HTERT RPE-1 (cell line): ENCODE data around the gene NME4.

Source experiments
- in situ Hi-C: fragments of 300-500 bp; cut with MboI; formaldehyde crosslinking; loops from 4 replicates; pipeline ENCODE4 v1.14.3; 2020; ENCODE audit warnings: low sequenced_read_pairs

The NME4 gene

DNA sequence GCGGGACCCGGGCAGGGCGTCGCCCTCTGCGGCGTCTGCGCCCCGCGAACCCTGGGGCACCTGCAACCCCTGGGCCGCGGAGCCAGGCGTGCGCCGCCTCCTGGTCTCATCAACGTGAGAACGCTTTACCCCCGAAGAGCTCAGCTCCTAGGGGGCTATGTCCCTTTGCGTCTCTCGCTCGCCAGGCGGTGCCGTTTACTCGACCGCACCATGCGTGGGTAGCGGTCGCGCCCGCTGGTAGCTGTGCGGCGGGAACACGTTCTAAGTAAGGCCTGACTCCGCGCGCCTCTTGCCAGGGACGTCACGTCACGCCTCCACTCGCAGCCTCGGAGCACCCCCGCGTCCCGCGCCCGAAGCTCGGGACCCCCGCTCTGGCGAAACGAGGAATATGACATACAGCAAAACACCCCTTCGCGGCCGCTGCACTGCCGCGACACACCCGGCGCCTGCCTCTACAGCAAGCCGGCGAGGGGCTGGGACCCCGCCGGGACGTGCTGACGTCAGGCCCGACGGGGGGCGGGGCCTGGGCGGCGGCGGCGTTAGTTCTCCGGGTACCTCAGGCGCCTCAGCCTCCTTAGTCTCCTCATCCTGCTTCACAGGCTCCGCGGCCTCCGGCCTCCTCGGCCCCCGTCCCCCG lies 28.2 kb downstream of the NME4 start, which contains the start of gene RAB11FIP3:
Gene RAB11FIP3 (plus strand): TSS at position 568 of the 637 bp plus-strand sequence. CDS start 358 bp downstream, outside the sequence.
- in situ Hi-C loops = no loop called here

DNA sequence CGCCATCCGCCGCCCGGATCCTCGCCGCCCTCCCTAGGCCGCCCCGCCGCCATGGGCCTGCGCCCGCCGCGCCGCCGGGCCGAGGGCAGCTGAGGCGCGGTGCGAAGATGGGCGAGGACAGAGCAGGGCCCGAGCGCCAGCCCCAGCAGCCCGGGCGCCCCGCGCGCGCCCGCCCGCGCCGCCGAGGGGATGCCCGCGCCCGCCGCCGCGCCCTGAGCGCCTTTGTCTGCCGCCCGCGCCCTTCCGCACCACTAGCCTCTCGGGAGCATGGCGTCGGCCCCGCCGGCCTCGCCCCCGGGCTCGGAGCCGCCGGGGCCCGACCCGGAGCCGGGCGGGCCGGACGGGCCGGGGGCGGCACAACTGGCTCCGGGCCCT lies 28.7 kb downstream of the NME4 start:
- in situ Hi-C loops = no loop called here

DNA sequence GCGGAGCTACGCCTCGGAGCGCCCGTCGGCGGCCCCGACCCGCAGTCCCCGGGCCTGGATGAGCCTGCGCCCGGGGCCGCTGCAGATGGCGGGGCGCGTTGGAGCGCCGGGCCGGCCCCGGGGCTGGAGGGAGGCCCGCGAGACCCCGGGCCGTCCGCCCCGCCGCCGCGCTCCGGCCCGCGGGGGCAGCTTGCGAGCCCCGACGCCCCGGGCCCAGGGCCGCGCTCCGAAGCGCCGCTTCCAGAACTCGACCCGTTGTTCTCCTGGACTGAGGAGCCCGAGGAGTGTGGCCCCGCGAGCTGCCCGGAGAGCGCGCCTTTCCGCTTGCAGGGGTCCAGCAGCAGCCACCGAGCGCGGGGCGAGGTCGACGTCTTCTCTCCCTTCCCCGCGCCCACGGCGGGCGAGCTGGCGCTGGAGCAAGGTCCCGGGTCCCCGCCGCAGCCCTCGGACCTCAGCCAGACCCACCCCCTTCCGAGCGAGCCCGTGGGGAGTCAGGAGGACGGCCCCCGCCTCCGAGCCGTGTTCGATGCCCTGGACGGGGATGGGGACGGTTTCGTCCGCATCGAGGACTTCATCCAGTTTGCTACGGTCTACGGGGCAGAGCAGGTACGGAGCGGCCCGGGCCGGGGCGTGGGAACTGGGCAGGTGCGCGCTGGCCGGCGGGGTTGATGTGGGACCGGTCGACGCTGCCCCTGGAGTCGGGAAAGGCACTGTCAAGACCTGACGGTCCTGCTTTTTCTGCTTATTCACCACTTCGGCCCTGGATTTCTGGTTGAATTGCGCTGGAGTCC lies 29.3 kb downstream of the NME4 start:
- in situ Hi-C loops = no loop called here

DNA sequence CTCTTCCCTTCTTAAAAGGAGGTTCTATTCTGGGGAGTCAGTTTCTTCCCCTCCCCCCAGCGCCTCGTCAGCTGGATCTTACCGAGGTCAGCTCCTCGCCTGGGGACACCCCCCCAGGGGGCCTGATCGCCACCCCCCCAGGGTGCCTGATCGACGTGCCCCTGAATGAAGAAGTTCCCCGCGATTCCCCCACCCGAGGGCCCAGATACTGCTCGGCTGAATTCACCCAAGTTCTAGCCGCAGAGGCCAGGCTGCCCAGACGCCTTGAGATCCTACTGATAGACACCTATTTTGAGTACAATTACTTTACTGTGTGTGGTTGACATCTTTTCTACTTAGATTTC lies 29.9 kb downstream of the NME4 start:
- in situ Hi-C loops = no loop called here

DNA sequence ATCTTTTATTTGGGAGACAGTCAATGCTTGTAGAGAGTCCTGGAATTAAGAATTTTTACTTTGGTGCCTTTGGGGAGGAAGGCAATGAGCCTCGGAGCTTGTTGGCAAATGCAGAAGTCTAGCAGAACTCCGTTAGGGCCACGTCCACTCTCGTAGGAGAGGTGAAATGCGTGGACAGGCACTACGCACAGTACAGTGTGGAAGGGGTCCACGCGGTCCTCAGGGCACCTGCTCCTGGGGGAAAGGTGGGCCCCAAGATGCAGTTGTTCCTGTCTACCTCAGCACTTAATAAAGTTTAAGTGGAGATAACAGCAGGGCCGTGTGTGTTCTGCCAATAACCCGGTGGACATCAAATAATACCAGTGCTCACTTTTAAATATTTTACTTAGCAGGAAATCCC lies 30.3 kb downstream of the NME4 start:
- in situ Hi-C loops = no loop called here

DNA sequence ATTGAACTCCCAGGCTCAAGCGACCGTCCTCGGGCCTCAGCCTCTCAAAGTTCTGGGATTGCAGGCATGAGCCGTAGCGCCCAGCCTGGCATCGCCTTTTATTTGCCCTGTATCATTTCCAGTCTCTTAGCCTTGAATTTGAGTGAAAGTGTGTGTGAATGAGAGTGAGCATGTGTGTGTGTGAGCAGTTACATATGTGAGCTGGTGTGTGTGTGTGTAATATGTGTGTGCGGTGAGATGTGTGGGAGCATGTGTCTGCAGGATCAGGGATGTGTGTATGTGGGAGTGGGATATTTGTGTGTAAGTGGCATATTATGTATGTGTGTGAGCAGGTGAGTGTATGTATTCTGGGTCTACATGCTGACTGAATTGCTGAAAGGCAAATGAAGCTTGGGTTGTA lies 33.9 kb downstream of the NME4 start:
- in situ Hi-C loops = no loop called here

DNA sequence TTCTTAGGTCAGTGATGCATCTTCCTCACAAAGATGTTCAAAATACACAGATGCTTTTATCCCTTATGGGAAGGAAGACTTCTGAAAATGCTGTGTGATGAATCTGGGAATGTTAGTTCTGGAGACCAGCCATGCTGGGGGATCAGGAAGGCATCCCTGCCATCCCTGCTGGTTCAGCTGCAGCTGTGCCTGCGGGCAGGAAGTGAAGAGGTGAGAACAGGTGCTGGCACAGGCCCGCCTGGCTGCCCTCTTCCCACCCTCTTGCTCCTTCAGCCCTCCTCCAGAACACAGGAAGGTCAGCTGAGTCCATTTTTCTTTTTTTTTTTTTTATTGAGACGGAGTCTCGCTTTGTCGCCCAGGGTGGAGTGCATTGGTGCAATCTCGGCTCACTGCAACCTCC lies 43.6 kb downstream of the NME4 start:
- in situ Hi-C loops = no loop called here

DNA sequence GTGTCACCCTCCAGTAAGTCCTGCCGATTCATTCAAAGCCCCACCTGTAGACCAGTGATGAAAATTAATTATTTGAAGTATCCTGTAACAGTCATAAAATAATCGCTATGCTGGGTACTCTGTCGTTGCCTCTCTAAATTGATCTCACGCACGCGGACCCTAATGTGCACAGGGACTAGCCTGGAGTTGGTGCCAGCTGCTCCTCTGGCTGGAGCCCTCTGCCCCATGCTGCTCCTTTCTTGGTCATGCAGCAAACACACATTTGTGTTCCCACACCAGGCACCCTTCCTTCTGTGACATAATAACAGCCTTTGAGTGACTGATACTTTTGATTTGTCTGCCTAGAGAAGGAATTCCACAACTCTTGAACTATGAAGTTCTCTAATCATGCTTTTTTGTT lies 44.4 kb downstream of the NME4 start:
- in situ Hi-C loops = no loop called here

DNA sequence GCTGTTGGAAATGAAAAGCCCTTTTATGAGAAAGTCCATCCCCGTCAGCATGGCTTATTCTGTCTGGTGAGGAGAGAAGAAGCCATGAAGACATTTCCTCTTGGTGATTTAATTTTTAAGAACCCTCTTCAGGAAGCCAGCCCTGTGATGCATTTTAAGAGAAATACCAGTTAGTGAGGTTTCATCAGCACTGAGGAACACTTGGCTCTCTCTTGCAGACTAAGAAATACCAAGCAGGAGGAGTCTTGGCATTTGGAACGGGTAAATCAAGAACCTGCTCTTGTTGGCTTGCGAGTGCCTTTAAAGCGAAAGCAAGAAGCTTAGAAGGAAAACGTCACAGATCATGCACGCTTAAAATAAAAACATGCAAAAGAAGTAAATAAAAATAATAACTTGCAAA lies 46.0 kb downstream of the NME4 start:
- in situ Hi-C loops = no loop called here

DNA sequence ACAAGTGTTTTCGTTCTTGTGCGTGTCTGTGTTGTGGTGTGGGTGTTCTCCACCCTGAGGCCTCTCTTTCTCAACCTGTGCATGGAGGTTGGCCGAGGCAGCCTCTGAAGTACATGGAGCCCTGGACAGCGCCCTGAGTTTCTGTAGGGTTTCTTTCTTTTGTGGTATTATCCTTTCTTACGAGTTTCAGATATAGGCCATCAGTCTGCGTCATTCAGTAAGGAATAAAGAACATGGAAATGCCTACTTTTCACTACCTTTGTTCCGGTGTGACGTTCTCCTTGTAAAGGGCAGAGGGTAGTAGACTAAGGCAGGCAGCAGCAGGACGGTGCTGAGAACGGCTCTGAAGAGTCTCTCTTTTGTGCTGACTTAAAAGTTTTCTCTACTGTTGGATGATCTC lies 47.0 kb downstream of the NME4 start:
- in situ Hi-C loops = no loop called here

DNA sequence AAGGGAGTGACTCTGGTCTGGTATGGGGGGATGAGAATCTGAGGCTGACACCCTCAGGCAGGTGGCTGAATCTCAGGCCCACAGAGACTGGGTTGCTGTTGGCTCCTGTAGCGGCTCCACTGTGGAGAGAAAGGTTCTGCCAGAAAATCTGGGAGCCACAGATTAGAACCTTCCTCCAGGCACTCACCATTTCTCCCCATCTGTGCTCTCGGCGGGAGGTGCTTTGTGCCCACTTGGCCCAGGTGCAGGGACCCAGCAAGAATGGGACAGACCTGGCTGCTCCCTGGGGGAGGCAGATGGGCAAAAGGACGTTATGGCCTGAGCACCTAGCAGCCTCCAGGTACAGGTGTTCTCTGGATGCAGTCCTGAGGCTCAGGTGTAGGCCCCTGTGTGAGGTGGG lies 48.6 kb downstream of the NME4 start:
- in situ Hi-C loops = no loop called here
